Sigmoid colon (tissue), 4 donors: ENCODE measurements around the gene DEPDC1.

Experiments used
- POLR2AphosphoS5 ChIP-seq, 4 donors: sonication (generic); formaldehyde crosslinking; IDR thresholded peaks; one replicate each; pipeline ENCODE4 v1.6.1; 2017; ENCODE audit warnings: antibody characterized with exemption in 4 of 4
- TF ChIP-seq, protein P1 (sequence below), 4 experiments: fragments of 450-650 bp in 3 of 4; fragments of 200-600 bp in 1 of 4; IDR thresholded peaks; one replicate each; pipeline ENCODE4 v1.5.1; 2016 to 2019; ENCODE audit warnings: antibody characterized with exemption in 4 of 4, mild to moderate bottlenecking in 3 of 4, moderate library complexity in 2 of 4

DNA sequence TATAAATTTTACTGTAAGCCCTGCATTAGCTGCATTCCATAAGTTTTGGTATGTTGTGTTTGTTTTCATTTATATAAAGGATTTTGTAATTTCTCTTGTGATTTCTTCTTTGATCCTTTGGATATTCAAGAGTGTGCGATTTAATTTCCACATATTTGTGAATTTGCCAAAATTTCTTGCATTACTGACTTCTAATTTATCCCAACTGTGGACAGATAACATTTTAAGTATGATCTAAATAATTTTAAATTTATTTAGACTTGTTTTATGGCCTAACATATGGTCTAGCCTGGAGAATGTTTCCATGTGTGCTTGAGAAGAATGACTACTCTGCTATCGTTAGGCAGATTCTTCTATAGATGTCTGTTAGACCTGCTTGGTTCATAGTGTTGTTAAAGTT is 70.3 kb downstream of the DEPDC1 start:
- TF ChIP-seq, protein P1, sequence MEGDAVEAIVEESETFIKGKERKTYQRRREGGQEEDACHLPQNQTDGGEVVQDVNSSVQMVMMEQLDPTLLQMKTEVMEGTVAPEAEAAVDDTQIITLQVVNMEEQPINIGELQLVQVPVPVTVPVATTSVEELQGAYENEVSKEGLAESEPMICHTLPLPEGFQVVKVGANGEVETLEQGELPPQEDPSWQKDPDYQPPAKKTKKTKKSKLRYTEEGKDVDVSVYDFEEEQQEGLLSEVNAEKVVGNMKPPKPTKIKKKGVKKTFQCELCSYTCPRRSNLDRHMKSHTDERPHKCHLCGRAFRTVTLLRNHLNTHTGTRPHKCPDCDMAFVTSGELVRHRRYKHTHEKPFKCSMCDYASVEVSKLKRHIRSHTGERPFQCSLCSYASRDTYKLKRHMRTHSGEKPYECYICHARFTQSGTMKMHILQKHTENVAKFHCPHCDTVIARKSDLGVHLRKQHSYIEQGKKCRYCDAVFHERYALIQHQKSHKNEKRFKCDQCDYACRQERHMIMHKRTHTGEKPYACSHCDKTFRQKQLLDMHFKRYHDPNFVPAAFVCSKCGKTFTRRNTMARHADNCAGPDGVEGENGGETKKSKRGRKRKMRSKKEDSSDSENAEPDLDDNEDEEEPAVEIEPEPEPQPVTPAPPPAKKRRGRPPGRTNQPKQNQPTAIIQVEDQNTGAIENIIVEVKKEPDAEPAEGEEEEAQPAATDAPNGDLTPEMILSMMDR (IDR thresholded peaks at IDR 0.05) = no peak
- no peak for TF ChIP-seq POLR2AphosphoS5 (IDR thresholded peaks at IDR 0.05)
